DMS153 (cell line): Measurements from ENCODE around the gene PDZRN3.
A peak's percentile ranks its signal among the peaks of the same experiment; 100 is the strongest.

ENCODE experiments used
- DNase-seq: peaks from one replicate; lab custom pipeline; 2025; lab: John Stamatoyannopoulos, UW

Gene PDZRN3

DNA sequence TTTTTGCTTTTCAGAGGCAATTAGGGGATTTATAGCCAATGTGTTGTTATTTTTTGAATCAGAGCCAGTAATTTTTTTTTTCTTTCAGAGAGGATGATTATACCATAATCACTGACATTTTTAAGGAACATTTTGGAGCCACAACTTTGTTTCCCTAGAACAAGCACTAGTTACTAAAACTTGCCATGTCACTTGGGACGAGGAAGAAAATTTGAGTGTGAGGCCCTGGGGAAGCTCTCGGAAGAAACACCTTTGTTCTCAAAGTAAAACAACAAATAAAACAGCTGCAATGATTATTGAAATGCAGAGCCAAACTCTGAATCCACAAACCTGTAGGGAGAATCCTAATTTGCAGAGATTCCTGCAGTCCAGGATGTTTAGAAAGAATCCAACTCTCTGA is 69.7 kb downstream of the PDZRN3 start:
- no peak for DNase-seq

GRCh38 chr3:73552700-73553099 is 72.0 kb downstream of the PDZRN3 start:
- peak; percentile 14 for DNase-seq

GRCh38 chr3:73550032-73550431 is 74.7 kb downstream of the PDZRN3 start:
- no peak for DNase-seq

- DNase-seq: no peak
Observed at GRCh38 chr3:73549051-73549600, 75.6 kb downstream of the PDZRN3 start.

GRCh38 chr3:73548436-73548835 is 76.3 kb downstream of the PDZRN3 start:
- DNase-seq: no peak

- no peak for DNase-seq
Observed at GRCh38 chr3:73547427-73548248, 77.1 kb downstream of the PDZRN3 start.

- DNase-seq: no peak
Observed at GRCh38 chr3:73546961-73547360, 77.8 kb downstream of the PDZRN3 start.

GRCh38 chr3:73543412-73543811 is 81.3 kb downstream of the PDZRN3 start:
- no peak for DNase-seq

DNA sequence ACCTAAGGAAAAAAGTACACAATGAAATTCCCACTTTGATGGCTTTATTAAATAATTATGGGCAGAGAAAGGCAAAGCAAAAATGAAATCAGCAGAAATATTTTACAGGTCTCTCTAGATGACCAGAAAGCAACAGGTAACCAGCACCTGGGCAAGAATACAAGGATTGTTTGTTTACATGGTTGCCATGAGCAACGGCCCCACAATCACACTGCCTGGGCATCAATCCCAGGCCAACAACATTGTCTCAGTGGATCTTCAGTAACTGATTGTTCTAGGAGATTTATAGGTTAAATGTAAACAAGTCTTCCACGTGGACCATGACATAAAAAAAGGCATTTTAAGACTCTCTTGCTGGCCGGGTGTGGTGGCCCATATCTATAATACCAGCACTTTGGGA is 82.6 kb downstream of the PDZRN3 start:
- peak; percentile 86 for DNase-seq

GRCh38 chr3:73540969-73541740 is 83.6 kb downstream of the PDZRN3 start:
- no peak for DNase-seq

DNA sequence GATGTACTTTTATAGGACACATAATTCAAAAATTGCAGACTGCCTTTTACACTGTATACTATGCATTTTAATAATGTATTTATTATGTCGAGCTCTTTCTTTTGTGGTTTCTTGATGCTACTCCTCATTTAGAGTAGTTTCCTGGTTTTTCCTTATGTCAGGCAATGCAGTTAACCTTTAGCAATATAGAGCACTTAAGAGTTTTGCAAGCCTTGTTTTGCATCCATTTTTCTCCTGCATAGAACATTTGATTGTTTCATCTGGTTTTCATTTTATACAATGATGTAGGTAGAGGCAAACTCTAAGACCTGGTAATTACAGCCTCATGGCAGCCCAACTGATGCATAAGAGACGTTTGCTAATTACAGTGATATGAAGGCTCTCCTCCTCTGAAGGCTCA is 86.3 kb downstream of the PDZRN3 start:
- no peak for DNase-seq

DNA sequence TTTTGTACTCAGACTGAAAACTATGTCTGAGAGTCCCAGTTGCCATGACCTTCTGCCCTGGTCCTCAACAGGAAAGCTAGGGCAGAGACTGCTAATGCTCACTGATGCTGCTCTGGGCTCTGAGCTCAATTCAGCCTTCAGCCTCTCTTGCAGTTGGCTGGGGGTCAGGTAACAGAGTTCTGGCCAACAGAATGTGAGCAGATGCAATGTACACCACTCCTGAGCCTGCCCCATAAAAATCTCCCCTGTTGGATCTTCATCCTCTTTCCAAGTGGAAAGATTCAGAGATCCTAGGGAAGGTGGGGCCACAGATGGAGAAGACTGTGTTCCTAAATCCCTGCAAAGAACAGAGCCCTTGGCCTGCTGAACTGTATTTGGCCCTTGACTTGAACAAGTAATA is 87.8 kb downstream of the PDZRN3 start:
- no peak for DNase-seq

GRCh38 chr3:73536336-73536895 is 88.3 kb downstream of the PDZRN3 start:
- no peak for DNase-seq

DNA sequence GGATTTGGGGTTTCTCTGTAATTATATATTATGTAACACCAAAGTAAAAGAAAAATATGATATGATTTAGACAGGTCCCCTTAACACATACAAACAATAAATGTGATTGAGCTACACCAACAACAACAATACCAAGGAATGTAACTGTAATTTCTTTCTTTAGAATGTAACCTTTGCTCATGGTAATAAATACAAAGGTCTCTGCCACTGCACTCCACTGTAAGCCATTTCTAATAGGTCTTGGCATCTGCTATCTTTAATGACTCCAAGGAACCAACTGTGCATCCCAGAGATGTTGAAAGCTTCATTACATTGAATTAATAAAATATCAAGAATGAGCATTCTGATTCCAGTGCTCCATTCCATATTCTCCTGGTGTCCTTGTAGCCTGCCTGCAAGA is 88.8 kb downstream of the PDZRN3 start:
- DNase-seq: no peak

- DNase-seq: no peak
Observed at GRCh38 chr3:73535137-73535536, 89.6 kb downstream of the PDZRN3 start.

DNA sequence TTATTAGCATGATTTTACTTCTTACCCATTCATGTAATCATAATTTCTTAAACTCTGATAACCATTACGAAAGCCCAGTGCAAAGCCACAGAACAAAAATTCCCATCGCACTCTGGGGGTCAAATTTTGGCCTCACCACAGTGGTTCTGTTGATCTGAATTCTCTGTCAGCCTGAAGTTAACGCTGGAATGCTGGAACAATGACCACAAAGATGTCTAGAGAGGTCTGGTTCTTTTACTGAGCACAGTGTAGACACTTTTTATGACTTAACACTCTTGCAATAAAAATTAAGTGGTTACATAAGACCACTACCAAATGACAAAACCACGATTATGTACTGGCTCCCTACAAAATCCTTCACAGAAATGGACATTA is 94.7 kb downstream of the PDZRN3 start:
- DNase-seq: no peak

DNA sequence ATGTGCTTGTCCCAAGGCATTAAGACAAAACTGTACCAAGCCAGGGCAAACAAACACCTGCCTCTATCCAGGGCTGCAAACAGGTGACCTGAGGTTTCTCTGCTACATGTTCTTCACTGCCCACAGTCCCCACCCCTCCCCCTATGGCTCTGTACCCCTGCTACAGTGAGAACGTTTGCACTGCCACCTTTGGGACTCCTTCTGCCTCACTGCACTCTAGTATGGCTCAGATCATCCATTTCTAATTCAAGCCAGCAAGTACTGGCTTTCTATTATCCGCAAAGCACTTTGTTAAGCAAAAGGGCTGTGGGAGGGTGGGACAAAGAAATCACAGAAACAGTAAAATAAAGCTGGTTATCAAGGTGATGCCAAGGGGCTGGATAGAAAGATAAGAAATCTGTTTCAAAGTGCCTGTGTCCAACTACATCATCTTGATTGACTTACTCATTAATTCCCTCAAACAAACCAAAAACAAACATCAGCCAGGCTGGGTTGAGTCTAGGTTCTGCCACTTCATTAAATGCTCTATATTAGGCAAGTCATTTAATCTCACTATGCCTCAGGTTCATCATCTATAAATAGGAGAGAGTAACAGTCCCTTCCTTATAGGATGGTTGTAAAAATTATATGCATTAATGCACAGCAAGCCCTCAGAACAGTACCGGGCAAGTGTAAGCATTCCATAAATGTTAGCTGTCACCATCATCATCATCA is 95.3 kb downstream of the PDZRN3 start:
- DNase-seq: no peak

GRCh38 chr3:73525591-73525990 is 99.2 kb downstream of the PDZRN3 start:
- DNase-seq: no peak

GRCh38 chr3:73523661-73524060 is 101.1 kb downstream of the PDZRN3 start:
- DNase-seq: no peak

GRCh38 chr3:73521734-73522336 is 102.9 kb downstream of the PDZRN3 start:
- DNase-seq: no peak

DNA sequence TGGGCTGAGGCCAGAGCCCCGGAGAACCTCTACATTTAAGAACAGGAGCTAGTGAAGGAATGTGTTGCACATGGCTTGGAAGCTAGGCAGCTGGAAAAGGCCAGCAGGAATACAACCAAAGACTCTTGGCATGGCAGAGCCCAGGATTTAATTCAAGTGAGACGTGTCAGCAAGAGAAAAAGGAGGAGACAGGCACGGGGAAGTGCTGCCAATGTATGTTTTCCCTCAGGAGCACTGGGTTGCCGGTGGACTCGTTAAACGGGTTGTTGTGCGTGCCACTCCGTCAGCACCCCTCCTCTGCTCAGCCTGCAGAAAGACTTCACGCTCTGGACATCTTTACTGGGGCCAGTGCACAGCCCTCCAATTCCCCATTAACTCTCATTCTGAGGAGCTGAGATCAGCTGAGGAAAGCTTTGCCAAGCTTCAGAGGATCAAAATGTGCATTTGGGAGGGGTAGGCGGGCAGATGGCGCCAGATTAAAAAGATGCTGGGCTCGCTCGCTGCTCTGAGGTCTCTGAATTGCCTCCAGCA is 103.7 kb downstream of the PDZRN3 start:
- DNase-seq: no peak
